IMR-90 (cell line): ENCODE measurements around the gene SLC35D1. TPM values are rescaled to one million over a fixed set of nuclear protein-coding genes. Genes with fewer than 3 reads are reported as not detected.

Source experiments
- ATAC-seq: fragments of 200-7000 bp; cut with Tn5 transposase; 2 replicates; pipeline ENCODE4 v1.9.1; 2020; ENCODE audit warnings: low read depth, mild to moderate bottlenecking, moderate library complexity
- BruUV-seq: library from RNA; stranded (reverse); fragments of 400-500 nt; replicated peaks from 2 replicates; lab custom pipeline; 2021; lab: Mats Ljungman, UMichigan
- CTCF ChIA-PET: fragments of 300-600 bp; formaldehyde crosslinking; extraction: SDS; loops from one replicate; lab custom pipeline; 2021; ENCODE audit warnings: antibody characterized with exemption; lab: Yijun Ruan, JAX
- POLR2A ChIA-PET: fragments of 300-600 bp; sonication (Branson Sonifier 250); formaldehyde crosslinking; loops from one replicate; lab custom pipeline; 2022; ENCODE audit warnings: antibody characterized with exemption; ENCODE audit not compliant: unreplicated experiment; lab: Charles Lee
- DNase-seq: peaks from one replicate; pipeline ENCODE4 v3.0.0; 2013
- H2AFZ ChIP-seq: replicated peaks from 2 replicates; pipeline ENCODE3; 2013; ENCODE audit warnings: low read length, mild to moderate bottlenecking; ENCODE audit not compliant: poor library complexity
- H2AK5ac ChIP-seq: 2 replicates; pipeline ENCODE4 v1.6.1; 2013; ENCODE audit warnings: low read depth, low read length, inconsistent platforms
- H2AK9ac ChIP-seq: replicated peaks from 2 replicates; pipeline ENCODE3; 2013; ENCODE audit warnings: mild to moderate bottlenecking, low read depth, low read length, moderate library complexity; ENCODE audit not compliant: poor library complexity
- H2BK120ac ChIP-seq: 2 replicates; pipeline ENCODE4 v1.6.1; 2013; ENCODE audit warnings: low read depth, low read length, inconsistent platforms
- H2BK15ac ChIP-seq: 3 replicates; pipeline ENCODE4 v1.6.1; 2013; ENCODE audit warnings: low read depth, low read length, inconsistent platforms
- H2BK20ac ChIP-seq: 2 replicates; pipeline ENCODE4 v1.6.1; 2013; ENCODE audit warnings: low read depth, mild to moderate bottlenecking, inconsistent platforms, low read length, moderate library complexity
- H2BK5ac ChIP-seq: 2 replicates; pipeline ENCODE4 v1.6.1; 2013; ENCODE audit warnings: mild to moderate bottlenecking, low read depth, low read length, inconsistent platforms; ENCODE audit not compliant: poor library complexity, severe bottlenecking
- H3K14ac ChIP-seq: replicated peaks from 2 replicates; pipeline ENCODE4 v1.6.1; 2013; ENCODE audit warnings: low read depth, low read length, inconsistent platforms
- H3K18ac ChIP-seq: 2 replicates; pipeline ENCODE4 v1.6.1; 2013; ENCODE audit warnings: low read depth, low read length, control low read depth
- H3K23ac ChIP-seq: 2 replicates; pipeline ENCODE4 v1.6.1; 2013; ENCODE audit warnings: low read depth, low read length, inconsistent platforms
- H3K27ac ChIP-seq: 2 replicates; pipeline ENCODE4 v1.5.1; 2013; ENCODE audit warnings: mild to moderate bottlenecking, control low read depth, low read length; ENCODE audit not compliant: insufficient read depth
- H3K27me3 ChIP-seq: 2 replicates; pipeline ENCODE4 v1.6.1; 2013; ENCODE audit warnings: low read length; ENCODE audit not compliant: control insufficient read depth, insufficient read depth
- H3K36me3 ChIP-seq: 2 replicates; pipeline ENCODE4 v1.6.1; 2013; ENCODE audit warnings: low read length, mixed read lengths; ENCODE audit not compliant: control insufficient read depth, insufficient read depth
- H3K4ac ChIP-seq: 2 replicates; pipeline ENCODE4 v1.6.1; 2013; ENCODE audit warnings: low read depth, low read length, inconsistent platforms
- H3K4me1 ChIP-seq: 2 replicates; pipeline ENCODE4 v1.6.1; 2013; ENCODE audit warnings: low read length, mixed read lengths; ENCODE audit not compliant: control insufficient read depth, insufficient read depth
- H3K4me2 ChIP-seq: 2 replicates; pipeline ENCODE4 v1.6.1; 2013; ENCODE audit warnings: low read depth, mild to moderate bottlenecking, control low read depth, low read length, moderate library complexity
- H3K4me3 ChIP-seq: 2 replicates; pipeline ENCODE4 v1.5.1; 2013; ENCODE audit warnings: low read depth, mild to moderate bottlenecking, control low read depth, low read length, moderate library complexity; ENCODE audit not compliant: insufficient read depth
- H3K56ac ChIP-seq: 2 replicates; pipeline ENCODE4 v1.6.1; 2013; ENCODE audit warnings: low read length, inconsistent platforms; ENCODE audit not compliant: insufficient read depth; ENCODE audit errors: extremely low read depth
- H3K79me1 ChIP-seq, 2 experiments: 2 replicates each; pipeline ENCODE4 v1.6.1; 2013; ENCODE audit warnings: low read length in 2 of 2, inconsistent platforms in 1 of 2, low read depth in 1 of 2
- H3K9ac ChIP-seq: 2 replicates; pipeline ENCODE4 v1.6.1; 2013; ENCODE audit warnings: low read depth, low read length, control low read depth
- H3K9me1 ChIP-seq: 2 replicates; pipeline ENCODE4 v1.6.1; 2013; ENCODE audit warnings: low read length, inconsistent platforms; ENCODE audit not compliant: insufficient read depth
- H3K9me3 ChIP-seq: 2 replicates; pipeline ENCODE4 v1.6.1; 2013; ENCODE audit warnings: low read length; ENCODE audit not compliant: control insufficient read depth, insufficient read depth
- H4K20me1 ChIP-seq: 2 replicates; pipeline ENCODE4 v1.6.1; 2013; ENCODE audit warnings: low read length, inconsistent platforms; ENCODE audit not compliant: insufficient read depth
- H4K5ac ChIP-seq: 2 replicates; pipeline ENCODE4 v1.6.1; 2013; ENCODE audit warnings: mild to moderate bottlenecking, low read depth, low read length, control low read depth
- H4K8ac ChIP-seq, 2 experiments: 2 replicates each; pipeline ENCODE4 v1.6.1; 2013; ENCODE audit warnings: low read depth in 2 of 2, low read length in 2 of 2, control low read depth in 1 of 2, inconsistent platforms in 1 of 2
- H4K91ac ChIP-seq: 2 replicates; pipeline ENCODE4 v1.6.1; 2013; ENCODE audit warnings: low read depth, low read length, inconsistent platforms; ENCODE audit not compliant: insufficient read depth
- MAFK ChIP-seq: IDR thresholded peaks from 2 replicates; pipeline ENCODE4 v1.6.1; 2012; ENCODE audit warnings: low read depth, low read length, improper control_type of control experiment
- MAZ ChIP-seq: IDR thresholded peaks from 2 replicates; pipeline ENCODE4 v1.6.1; 2012; ENCODE audit warnings: low read depth, mild to moderate bottlenecking, low read length, improper control_type of control experiment, moderate library complexity, borderline replicate concordance
- MXI1 ChIP-seq: IDR thresholded peaks from 2 replicates; pipeline ENCODE4 v1.6.1; 2012; ENCODE audit warnings: low read depth, mild to moderate bottlenecking, low read length, moderate library complexity, borderline replicate concordance
- NFE2L2 ChIP-seq: fragments of 150-350 bp; IDR thresholded peaks from 2 replicates; pipeline ENCODE4 v1.6.1; 2016; ENCODE audit warnings: low read depth, mild to moderate bottlenecking, low read length
- POLR2A ChIP-seq: IDR thresholded peaks from 2 replicates; pipeline ENCODE4 v1.6.1; 2012; ENCODE audit warnings: mild to moderate bottlenecking, low read depth, low read length
- RAD21 ChIP-seq: IDR thresholded peaks from 2 replicates; pipeline ENCODE4 v1.6.1; 2012; ENCODE audit warnings: low read length, improper control_type of control experiment
- RFX5 ChIP-seq: IDR thresholded peaks from 2 replicates; pipeline ENCODE4 v1.8.0; 2012; ENCODE audit warnings: low read depth, mild to moderate bottlenecking, low read length, moderate library complexity
- SMC3 ChIP-seq: fragments of 150-350 bp; IDR thresholded peaks from 2 replicates; pipeline ENCODE4 v1.6.1; 2016; ENCODE audit warnings: low read depth, mild to moderate bottlenecking, antibody characterized with exemption, low read length, moderate library complexity
- WGBS, 2 experiments: methylation state at CpG; one replicate each; pipeline versions ENCODE4 v1.1.5 to v1.1.7; 2013; ENCODE audit warnings: missing lambda C conversion rate in 2 of 2; ENCODE audit not compliant: insufficient read length in 1 of 2; ENCODE audit errors: extremely low coverage in 2 of 2; 5-methylcytosine and 5-hydroxymethylcytosine counted together
- dilution Hi-C: fragments of 300-500 bp; cut with HindIII; formaldehyde crosslinking; loops from one replicate; pipeline ENCODE4 v1.14.3; 2018; ENCODE audit warnings: low sequenced_read_pairs; ENCODE audit not compliant: unreplicated experiment
- in situ Hi-C: fragments of 300-500 bp; cut with MboI; formaldehyde crosslinking; loops from 3 replicates; pipeline ENCODE4 v1.14.3; 2019; ENCODE audit warnings: low sequenced_read_pairs, inconsistent platforms, mixed read lengths
- intact Hi-C: fragments of 100-400 bp; cut with micrococcal nuclease; formaldehyde crosslinking; loops from 2 replicates; pipeline ENCODE4 v1.10.0; 2022
- polyA plus RNA-seq, 3 experiments: library from polyadenylated mRNA; depleted of rRNA; stranded (reverse); fragments of >200 nt; gene quantifications; 2 replicates each; pipeline ENCODE4 v1.2.3, GENCODE V29; 2012; ENCODE audit warnings: low replicate concordance in 1 of 3
- total RNA-seq: library from RNA; depleted of rRNA; stranded (reverse); fragments of >200 nt; gene quantifications from 2 replicates; pipeline ENCODE4 v1.2.3, GENCODE V29; 2012
- TF ChIP-seq, protein P1 (sequence below): fragments of 150-350 bp; IDR thresholded peaks from 2 replicates; pipeline ENCODE4 v1.6.1; 2016; ENCODE audit warnings: low read depth, mild to moderate bottlenecking, low read length, moderate library complexity, borderline replicate concordance
- TF ChIP-seq, protein P2 (sequence below): fragments of 150-350 bp; IDR thresholded peaks from 2 replicates; pipeline ENCODE4 v1.6.1; 2017; ENCODE audit warnings: mild to moderate bottlenecking, antibody characterized with exemption, low read length, low read depth

SLC35D1 gene
- total and polyA plus RNA-seq, 2 of the 4 experiments (the other 2 are of a cell fraction) = 7.2 to 16.3 TPM

DNA sequence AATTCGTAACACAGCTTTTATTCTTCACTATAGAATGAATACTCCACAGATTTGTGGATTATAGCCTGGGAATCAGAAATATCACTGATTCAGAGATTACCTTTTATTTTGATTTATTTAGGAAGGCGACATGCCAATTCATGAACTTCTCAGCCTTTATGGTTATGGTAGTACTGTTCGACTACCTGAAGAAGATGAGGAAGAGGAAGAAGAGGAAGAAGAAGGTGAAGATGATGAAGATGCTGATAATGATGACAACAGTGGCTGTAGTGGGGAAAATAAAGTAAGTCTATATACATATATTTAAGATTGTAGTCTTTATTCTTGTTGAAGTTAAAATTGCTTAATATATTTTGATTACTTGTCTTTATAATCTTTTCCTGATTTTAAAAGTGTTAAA lies 96.0 kb downstream of the SLC35D1 start:
- dilution Hi-C loops (no loop called here), in situ Hi-C loops (no loop called here), intact Hi-C loops (no loop called here)
- H4K5ac ChIP-seq = no peak overlapping the region
- CTCF ChIA-PET = no interaction called here
- TF ChIP-seq RFX5 = no peak
- TF ChIP-seq RAD21 = no peak
- TF ChIP-seq, protein P1, sequence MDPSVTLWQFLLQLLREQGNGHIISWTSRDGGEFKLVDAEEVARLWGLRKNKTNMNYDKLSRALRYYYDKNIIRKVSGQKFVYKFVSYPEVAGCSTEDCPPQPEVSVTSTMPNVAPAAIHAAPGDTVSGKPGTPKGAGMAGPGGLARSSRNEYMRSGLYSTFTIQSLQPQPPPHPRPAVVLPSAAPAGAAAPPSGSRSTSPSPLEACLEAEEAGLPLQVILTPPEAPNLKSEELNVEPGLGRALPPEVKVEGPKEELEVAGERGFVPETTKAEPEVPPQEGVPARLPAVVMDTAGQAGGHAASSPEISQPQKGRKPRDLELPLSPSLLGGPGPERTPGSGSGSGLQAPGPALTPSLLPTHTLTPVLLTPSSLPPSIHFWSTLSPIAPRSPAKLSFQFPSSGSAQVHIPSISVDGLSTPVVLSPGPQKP = no peak
- no peak for TF ChIP-seq MAZ
- no peak for TF ChIP-seq NFE2L2
- TF ChIP-seq MXI1 = no peak
- TF ChIP-seq POLR2A = no peak
- no peak for TF ChIP-seq SMC3
- TF ChIP-seq, protein P2, sequence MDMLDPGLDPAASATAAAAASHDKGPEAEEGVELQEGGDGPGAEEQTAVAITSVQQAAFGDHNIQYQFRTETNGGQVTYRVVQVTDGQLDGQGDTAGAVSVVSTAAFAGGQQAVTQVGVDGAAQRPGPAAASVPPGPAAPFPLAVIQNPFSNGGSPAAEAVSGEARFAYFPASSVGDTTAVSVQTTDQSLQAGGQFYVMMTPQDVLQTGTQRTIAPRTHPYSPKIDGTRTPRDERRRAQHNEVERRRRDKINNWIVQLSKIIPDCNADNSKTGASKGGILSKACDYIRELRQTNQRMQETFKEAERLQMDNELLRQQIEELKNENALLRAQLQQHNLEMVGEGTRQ = no peak
- TF ChIP-seq MAFK = no peak
- no peak overlapping the region for H4K8ac ChIP-seq
- no peak overlapping the region for H3K56ac ChIP-seq
- no peaks in the 10 kb centered on the region for H3K9me1 ChIP-seq
- H3K4ac ChIP-seq = no peak overlapping the region
- no peak overlapping the region for H2BK15ac ChIP-seq
- no peaks in the 10 kb centered on the region for H3K27me3 ChIP-seq
- H3K9me3 ChIP-seq = no peaks in the 10 kb centered on the region
- WGBS, 2 experiments = no CpG with 5 or more reads among the region's 3 CpGs
- no peak overlapping the region for H2AK5ac ChIP-seq
- H3K18ac ChIP-seq = no peak overlapping the region
- POLR2A ChIA-PET = no interaction called here
- no peak overlapping the region for H2AFZ ChIP-seq
- DNase-seq = no peak
- H3K23ac ChIP-seq = no peak overlapping the region
- no peak overlapping the region for H4K91ac ChIP-seq
- peaks cover 24 to 40% of the 10 kb centered on the region in 2 experiments for H3K79me1 ChIP-seq
- no peak overlapping the region for H3K14ac ChIP-seq
- no peak overlapping the region for H2AK9ac ChIP-seq
- no peaks in the 10 kb centered on the region; the same call in 1 of the 2 replicates for H4K20me1 ChIP-seq
- no peak overlapping the region for H2BK20ac ChIP-seq
- peaks cover 29% of the 10 kb centered on the region for H3K36me3 ChIP-seq
- no peak overlapping the region for H2BK5ac ChIP-seq
- H3K9ac ChIP-seq = no peak overlapping the region
- no peak overlapping the region for H3K4me2 ChIP-seq
- no peak overlapping the region for H3K27ac ChIP-seq
- H3K4me1 ChIP-seq = no peaks in the 10 kb centered on the region
- BruUV-seq = no TSS peak
- no peak overlapping the region for H2BK120ac ChIP-seq
- no peak for ATAC-seq
- no peak overlapping the region for H3K4me3 ChIP-seq
